Activated CD4-positive, CD25-positive, alpha-beta regulatory T cell treated with anti-CD3 and anti-CD28 coated beads, Interleukin-2, amount 50 U/mL, for 16 hours (primary cell): Measurements from ENCODE around the gene SPPL2B.
"Not testable (repeated sequence)": the region's sequence is repeated elsewhere in the genome, so short reads cannot be mapped to it uniquely, and the experiment has no call there.

Experiments
- DNase-seq: peaks from one replicate; pipeline ENCODE4 v3.0.0-alpha.2; 2020; ENCODE audit warnings: low read depth, low spot score

Gene SPPL2B

GRCh38 chr19:2328401-2329148 is at the start of gene SPPL2B, which contains the start of gene LSM7:
Gene SPPL2B, plus strand, starts transcription at chr19:2328684. Its CDS starts 26 bp downstream, at chr19:2328710.
Gene LSM7, minus strand, starts transcription at chr19:2328586. Its CDS starts 20 bp downstream, at chr19:2328566.
- DNase-seq: peak; percentile 92

DNA sequence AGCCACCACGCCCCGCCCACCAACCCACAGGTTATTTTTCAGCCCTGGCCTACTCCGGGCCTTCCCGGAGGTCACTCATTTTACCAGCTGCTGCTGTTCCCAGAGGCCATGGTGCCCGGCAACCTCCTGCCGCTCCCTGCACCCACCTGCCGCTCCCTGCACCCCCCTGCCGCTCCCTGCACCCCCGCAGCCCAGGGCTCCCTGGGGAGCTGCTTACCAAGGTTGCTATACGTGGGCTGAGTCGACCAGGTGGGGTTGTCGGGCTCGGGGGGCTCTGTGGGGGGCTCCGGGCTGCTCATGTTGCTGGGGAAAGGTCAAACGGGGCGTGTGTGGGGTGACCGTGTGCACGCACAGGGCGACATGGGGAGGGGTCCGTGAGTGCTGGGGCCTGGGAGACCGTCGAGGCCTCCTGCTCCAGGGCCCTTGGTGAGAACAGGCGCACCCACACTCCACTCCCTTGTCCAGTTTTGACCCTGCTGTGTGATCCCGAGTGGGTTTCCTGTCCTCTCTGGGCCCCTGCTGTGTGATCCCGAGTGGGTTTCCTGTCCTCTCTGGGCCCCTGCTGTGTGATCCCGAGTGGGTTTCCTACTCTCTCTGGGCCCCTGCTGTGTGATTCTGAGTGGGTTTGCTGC is 47.7 kb upstream of the SPPL2B start:
- DNase-seq: no peak

- DNase-seq: not testable (repeated sequence)
Observed at GRCh38 chr19:2281265-2282061, 47.0 kb upstream of the SPPL2B start.

DNA sequence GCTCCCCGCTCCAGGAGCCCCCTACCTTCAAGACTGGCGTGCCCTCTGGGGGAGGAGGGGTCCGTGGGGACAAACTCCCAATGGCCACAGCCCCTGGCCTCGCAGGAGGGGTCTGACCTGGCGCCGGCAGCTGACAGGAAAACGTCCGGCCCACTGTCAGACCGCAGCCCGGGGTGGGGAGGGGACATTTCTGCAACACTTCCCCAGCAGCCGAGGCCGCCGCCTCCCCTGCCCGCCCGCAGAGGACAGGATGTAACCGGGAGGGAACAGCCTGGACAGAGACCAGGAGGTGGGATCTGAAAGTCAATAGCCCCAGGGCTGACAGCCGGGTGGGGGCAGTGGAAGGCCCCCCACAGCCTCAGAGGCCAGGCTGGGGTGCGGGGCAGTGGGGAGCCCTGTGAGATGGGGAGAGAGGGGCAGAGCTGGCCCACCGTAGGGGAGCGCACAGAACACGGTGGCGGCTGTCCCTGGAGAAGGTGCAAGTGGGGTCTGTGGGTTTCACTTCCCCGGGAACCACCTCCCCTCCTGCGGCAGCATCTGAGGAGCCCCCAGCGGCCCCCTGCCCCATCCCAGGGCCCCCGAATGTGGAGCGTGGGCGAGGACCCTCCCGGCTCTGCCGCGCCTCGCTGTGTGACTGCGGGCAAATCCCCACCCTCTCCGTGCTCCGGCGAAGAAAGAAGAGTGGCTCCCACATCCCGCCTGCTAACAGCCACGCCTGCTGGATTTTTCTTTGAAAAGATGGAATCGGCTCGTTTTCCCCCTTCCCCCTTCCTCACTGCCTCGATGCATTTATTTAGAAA is 46.2 kb upstream of the SPPL2B start, which contains the start of gene PEAK3:
Gene PEAK3, minus strand, starts transcription at position 114 of the 800 bp plus-strand sequence. CDS start 1,244 bp downstream, outside the sequence.
- DNase-seq: no peak

DNA sequence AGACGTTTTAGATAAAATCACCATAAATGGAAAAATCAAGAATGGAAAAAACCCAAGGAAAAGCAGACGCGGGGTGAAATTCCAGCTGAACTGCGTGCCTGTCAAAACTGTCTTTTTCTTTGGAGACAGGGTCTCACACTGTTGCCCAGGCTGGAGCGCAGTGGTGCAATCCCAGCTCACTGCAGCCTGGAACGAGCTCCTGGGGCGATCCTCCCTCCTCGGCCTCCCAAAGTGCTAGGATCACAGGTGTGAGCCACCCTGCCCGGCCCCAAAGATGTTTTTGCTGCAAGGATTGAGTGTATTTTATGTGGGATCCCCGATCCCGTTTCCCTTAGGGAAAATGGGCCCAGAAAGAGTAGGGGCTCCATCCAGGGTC is 45.6 kb upstream of the SPPL2B start:
- DNase-seq: no peak

- no peak for DNase-seq
Observed at GRCh38 chr19:2283835-2284507, 44.5 kb upstream of the SPPL2B start.

DNA sequence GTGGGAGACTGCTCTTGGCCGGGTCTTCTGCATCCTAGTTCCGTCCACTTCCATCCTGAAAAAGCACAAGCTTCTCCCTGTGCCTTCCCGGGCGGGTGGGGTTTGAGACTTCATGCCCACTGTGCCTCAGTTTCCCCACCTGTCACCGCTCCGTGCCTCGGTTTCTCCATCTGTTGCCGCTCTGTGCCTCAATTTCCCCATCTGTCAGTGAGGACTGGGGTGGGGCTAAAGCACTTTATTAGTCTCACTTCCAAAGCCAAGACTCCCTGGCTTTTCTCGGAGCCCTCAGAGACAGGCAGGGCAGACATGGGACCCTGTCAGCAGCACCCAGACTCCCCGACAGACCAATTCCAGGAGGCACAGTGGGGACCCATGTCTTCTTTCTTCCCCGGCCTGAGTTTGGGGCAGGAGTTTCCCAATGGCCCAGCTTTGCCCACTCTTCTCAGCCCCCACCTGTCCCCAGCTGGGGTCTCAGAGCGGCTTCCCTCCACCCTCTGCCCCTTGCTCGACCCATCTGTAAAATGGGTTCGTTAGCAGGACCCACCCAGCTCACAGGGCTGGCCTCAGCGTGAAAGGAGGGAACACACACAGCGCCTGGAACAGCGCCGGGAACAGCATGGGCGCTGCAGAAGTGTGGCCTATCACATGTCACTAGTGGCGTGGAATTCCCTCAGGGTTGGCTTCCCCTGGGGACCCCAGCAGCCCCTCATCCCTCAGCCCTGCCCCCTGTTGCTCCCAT is 41.9 kb upstream of the SPPL2B start:
- DNase-seq: no peak

DNA sequence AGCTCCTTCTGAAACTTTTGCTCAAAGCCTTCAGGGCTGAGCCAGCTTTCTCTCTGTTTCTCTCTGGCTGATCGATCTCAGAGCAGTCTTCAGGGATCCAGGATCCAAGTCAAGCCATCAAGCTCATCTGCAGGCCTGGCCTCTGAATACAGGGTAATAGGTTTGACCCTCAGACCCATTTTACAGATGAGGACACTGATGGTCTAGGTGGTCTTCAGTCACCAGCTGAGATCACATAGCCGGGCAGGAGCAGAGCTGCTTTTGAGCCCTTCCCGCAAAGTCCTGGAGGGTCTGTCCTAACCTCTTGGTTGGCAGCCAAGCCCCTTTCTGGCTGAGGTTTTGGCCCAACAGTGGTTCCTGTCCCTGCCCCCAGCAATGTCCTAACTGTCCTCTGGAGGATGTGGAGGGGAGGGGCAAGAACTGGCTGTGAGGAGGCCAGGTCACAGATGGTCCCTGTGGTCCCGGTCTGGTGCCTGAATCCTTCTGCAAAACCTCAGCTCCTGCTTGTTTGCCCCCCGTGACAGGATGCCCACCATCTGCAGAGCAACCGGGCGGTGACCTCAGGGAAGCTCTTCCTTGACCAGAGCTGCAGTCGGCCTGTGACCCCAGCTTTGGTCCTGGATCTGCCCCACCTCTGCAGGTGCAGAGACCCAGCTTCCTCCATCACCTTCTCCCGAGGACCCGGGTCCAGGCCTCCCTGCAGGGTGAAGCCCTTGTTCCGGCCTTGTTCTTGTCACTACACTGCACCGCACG is 40.7 kb upstream of the SPPL2B start:
- DNase-seq: no peak

DNA sequence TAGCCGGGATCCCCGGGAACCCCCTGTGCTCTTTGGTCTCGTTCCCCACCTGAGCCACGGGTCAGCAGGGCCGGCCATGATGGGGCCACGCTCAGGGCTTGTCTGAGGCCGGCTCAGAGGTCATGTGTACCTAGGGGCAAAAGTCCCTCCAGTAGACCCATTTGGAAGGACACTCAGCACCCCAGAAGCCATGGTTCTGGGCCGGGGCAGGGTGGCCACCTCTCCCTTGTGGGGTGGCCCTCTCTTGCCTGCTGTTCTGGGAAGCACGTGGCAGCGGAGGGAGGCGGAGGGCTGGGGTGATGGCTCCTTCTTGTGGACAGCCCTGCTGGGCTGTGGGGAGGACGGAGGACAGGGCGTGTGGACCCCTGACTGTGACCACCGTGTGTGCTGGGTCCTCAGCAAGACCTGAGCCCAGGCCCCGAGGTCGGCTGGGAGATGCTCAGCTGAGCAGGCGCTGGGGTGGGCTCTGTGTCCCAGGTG is 40.1 kb upstream of the SPPL2B start:
- DNase-seq: no peak

GRCh38 chr19:2288818-2289713 is 39.4 kb upstream of the SPPL2B start:
- DNase-seq: no peak

DNA sequence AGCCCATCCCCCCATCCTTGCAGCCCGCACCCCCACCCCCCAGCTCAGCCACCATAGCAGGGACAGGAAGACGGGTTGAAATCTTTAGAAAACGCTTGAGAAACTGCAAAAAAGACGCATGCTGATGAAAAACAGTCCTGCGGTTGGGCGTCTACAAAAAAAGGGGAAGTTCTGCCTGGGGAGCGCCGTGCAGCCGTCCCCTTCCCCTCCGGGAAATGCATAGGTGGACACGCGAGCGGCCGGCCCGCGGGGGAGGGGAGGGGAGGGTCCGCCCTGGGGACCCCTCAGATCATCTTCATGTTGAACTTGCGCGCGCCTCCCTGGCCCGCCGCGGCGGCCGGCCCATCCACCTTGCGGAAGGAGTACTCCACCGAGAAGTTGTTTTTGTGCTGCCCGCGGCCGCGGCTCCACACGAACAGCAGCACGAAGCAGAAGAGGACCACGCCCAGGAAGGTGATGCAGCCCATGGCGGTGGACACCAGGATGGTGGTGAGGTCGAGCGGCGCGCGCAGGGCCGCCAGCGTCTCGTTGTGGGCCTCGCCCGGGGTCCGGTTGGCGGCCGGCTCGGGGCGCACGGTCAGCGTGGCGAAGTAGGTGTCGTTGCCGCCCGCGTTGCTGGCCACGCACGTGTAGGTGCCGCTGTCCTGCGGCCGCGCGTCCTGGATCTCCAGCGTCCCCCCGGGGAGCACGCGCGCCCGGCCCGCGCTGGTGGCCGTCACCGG is 38.6 kb upstream of the SPPL2B start:
- no peak for DNase-seq

DNA sequence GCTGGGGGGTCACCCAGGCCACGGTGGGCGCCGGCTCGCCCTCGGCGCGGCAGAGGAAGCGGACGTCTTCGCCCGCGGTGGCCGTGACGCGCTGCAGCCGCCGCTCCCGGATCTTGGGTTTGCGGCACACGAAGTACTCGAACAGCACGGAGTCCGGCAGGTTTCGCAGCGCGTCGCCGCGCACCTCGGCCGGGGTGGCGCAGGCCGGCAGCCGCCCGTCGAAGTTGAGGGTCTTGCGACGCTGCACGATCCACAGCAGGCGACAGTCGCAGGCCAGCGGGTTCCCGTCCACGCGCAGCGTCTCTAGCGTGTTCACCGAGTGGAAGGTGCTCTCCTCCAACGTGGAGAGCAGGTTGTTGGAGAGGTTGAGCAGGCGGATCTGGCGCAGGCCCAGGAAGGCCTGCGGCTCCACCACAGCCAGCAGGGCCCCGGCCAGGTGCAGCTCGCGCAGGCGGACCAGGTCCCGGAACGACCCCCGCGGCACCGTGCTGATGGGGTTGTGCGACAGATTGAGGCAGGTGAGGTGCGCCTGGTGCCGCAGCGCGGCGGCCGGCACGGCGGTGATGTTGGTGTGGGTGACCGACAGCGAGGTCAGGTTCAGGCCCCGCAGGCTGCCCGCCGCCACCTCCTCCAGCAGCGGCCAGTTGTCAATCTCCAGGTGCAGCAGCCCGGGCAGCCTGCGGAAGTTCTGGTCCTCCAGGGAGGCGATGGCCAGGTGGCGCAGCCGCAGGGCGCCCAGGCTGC is 37.9 kb upstream of the SPPL2B start:
- no peak for DNase-seq

DNA sequence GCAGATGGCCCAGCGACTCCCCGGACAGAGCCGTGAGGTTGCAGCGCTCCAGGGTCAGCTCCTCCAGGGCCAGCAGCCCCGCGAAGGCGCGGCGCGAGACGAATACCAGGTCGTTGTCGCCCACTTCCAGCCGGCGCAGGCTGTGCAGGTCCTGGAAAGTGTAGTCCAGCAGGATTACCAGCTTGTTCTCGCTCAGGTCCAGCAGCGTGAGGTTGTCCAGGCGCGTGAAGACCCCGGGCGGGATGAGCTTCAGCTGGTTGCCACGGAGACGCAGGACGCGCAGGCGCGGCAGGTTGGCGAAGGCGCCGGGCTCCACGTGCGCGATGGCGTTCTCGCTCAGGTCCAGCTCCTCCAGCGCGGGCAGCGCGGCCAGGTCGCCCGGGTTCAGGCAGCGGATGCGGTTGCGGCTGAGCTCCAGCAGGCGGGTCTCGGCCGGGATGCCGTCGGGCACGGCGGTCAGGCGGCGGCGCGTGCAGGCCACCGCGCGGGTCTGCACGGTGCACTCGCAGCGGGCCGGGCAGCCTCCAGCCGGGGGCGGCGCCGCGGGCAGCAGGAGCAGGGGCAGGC is 37.2 kb upstream of the SPPL2B start:
- DNase-seq: no peak

DNA sequence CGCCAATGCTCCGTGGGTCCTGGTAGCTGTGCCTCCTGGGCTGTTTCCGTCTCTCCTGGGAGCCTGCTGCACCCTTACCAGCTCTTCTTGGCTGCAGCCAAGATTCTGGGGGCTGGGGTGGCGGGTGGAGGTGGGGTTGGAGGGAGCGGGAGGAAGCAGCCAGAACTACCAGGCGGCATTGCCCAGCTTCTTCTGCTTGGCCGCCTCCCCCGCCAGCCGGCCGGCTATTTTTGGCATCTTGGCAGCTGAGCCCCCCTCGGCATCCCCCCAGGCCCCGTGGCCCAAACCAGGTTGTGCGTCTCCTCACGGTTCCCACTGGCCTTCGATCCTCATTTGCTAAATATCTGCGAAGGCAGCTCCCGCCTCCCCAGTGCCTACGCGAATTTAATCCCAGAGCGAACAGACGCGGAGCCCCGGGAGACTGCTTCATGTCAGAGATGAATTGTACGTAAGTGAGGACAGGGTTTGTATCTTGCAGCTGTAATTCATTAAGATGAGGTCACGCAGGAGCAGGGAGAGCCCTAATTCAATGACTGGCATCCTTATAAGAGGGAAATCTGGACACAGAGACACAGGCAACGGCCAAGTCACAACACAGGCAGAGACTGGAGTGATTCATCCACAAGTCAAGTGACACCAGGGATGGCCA is 33.7 kb upstream of the SPPL2B start:
- no peak for DNase-seq

GRCh38 chr19:2296141-2296540 is 32.3 kb upstream of the SPPL2B start:
- no peak for DNase-seq

DNA sequence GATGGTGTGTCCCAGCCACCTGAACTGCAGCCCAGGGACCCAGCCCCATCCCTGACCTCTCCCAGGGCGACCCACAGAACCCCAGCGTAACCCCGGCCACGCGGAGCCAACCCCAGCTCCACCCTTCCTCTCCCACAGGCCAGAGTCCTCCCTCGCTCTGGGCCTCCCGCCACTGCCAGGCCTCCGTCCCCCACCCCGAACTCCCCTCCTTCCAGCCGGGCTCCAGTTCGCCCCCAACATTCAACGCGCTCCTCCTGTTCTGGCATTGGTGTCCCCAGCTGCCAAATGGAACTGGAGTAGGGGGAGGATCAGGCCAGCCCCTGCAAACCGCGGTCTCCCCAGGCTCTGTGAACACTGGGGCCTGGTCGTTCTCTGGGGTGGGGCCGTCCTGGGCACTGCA is 28.0 kb upstream of the SPPL2B start:
- no peak for DNase-seq
